Measurements from ENCODE around the gene ZKSCAN5.

- TF ChIP-seq CTCF (IDR thresholded peaks at IDR 0.05) (no peak), ZFX (IDR thresholded peaks at IDR 0.05; ENCODE audit: borderline replicate concordance) (no peak)
These were observed 75.0 kb downstream of the ZKSCAN5 start for GRCh38 chr7:99579281-99579955.

All from 22Rv1 (cell line).